DOHH2 (cell line): Measurements from ENCODE around the gene RRP1B.
"Not testable (repeated sequence)": the region's sequence is repeated elsewhere in the genome, so short reads cannot be mapped to it uniquely, and the experiment has no call there.

ENCODE experiments used
- H3F3A ChIP-seq: fragments of 200-600 bp; sonication (generic), shearing (Covaris generic); 2 replicates; pipeline ENCODE4 v1.6.0; 2016; ENCODE audit warnings: antibody characterized with exemption, mild to moderate bottlenecking; ENCODE audit not compliant: control insufficient read depth, insufficient read depth
- H3K27ac ChIP-seq: fragments of 200-600 bp; sonication (generic); 2 replicates; pipeline ENCODE4 v1.5.1; 2014; ENCODE audit warnings: low read depth, mild to moderate bottlenecking, low read length, moderate library complexity
- H3K27me3 ChIP-seq: fragments of 200-600 bp; sonication (generic); 2 replicates; pipeline ENCODE4 v1.6.1; 2014; ENCODE audit warnings: mild to moderate bottlenecking, low read length, mixed read lengths; ENCODE audit not compliant: control insufficient read depth
- H3K36me3 ChIP-seq: fragments of 200-600 bp; sonication (generic); 2 replicates; pipeline ENCODE4 v1.6.1; 2014; ENCODE audit warnings: mild to moderate bottlenecking, low read length, moderate library complexity, mixed read lengths; ENCODE audit not compliant: control insufficient read depth
- H3K4me1 ChIP-seq: fragments of 200-600 bp; sonication (generic); 2 replicates; pipeline ENCODE4 v1.6.1; 2014; ENCODE audit warnings: mild to moderate bottlenecking, low read length, mixed read lengths; ENCODE audit not compliant: control insufficient read depth
- H3K4me2 ChIP-seq: fragments of 200-600 bp; sonication (generic); 2 replicates; pipeline ENCODE4 v1.6.0; 2014; ENCODE audit warnings: mild to moderate bottlenecking, low read length, moderate library complexity
- H3K4me3 ChIP-seq: fragments of 200-600 bp; sonication (generic); 2 replicates; pipeline ENCODE4 v1.5.1; 2014; ENCODE audit warnings: mild to moderate bottlenecking, low read length, mixed read lengths
- H3K79me2 ChIP-seq: fragments of 200-600 bp; sonication (generic); 2 replicates; pipeline ENCODE4 v1.6.1; 2014; ENCODE audit warnings: mild to moderate bottlenecking, low read length, mixed read lengths; ENCODE audit not compliant: control insufficient read depth
- H3K9me2 ChIP-seq: fragments of 200-600 bp; sonication (generic); replicated peaks from 2 replicates; pipeline ENCODE4 v1.6.1; 2014; ENCODE audit warnings: mild to moderate bottlenecking, low read length, mixed read lengths; ENCODE audit not compliant: control insufficient read depth
- H3K9me3 ChIP-seq: fragments of 200-600 bp; sonication (generic); 2 replicates; pipeline ENCODE4 v1.6.1; 2014; ENCODE audit warnings: antibody characterized with exemption, low read length, mixed read lengths; ENCODE audit not compliant: control insufficient read depth, insufficient read depth
- H4K20me1 ChIP-seq: fragments of 200-600 bp; sonication (generic); 2 replicates; pipeline ENCODE4 v1.6.0; 2014; ENCODE audit warnings: low read depth, mild to moderate bottlenecking, antibody characterized with exemption, low read length, moderate library complexity; ENCODE audit not compliant: control insufficient read depth, insufficient read depth
- EZH2phosphoT487 ChIP-seq: fragments of 200-600 bp; sonication (generic); IDR thresholded peaks from 2 replicates; pipeline ENCODE4 v1.6.1; 2017; ENCODE audit warnings: borderline replicate concordance, mild to moderate bottlenecking, antibody characterized with exemption, low read length, moderate library complexity, mixed read lengths
- TF ChIP-seq, protein P1 (sequence below): fragments of 200-600 bp; sonication (generic); IDR thresholded peaks from one replicate; pipeline ENCODE4 v1.5.1; 2014; ENCODE audit warnings: antibody characterized with exemption, mild to moderate bottlenecking, low read depth, low read length; ENCODE audit not compliant: poor library complexity, severe bottlenecking

RRP1B gene

DNA sequence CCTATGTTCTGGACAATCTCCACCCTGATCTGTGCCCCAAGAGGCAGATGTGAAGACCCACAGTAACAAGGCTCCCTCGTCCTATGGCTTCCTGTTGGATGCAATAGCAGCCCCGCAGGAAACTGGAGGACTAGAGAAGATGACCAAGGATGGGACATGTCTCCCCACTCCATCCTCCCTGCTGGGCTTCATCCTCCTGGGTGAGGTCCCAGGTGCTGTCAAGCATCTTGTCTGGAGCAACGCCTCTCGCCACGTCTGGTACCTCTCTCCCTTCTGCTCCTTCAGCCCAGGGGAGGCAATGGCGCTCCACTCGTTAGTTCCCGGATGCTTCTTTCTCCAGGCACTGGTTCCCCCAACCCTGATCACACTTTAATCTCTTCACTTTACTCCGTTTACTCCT is 11.2 kb upstream of the RRP1B start:
- Histone ChIP-seq H3K27ac (no peak overlapping the region), H3K79me2 (no peaks in the 10 kb centered on the region), H3K9me3 (no peaks in the 10 kb centered on the region), H3K4me1 (peaks cover 15% of the 10 kb centered on the region), H3K9me2 (no peaks in the 10 kb centered on the region), H3K4me2 (no peak overlapping the region), H3K27me3 (no peaks in the 10 kb centered on the region), H3K4me3 (no peak overlapping the region), H3K36me3 (no peaks in the 10 kb centered on the region), H3F3A (no peaks in the 10 kb centered on the region), H4K20me1 (no peaks in the 10 kb centered on the region)
- TF ChIP-seq, protein P1, sequence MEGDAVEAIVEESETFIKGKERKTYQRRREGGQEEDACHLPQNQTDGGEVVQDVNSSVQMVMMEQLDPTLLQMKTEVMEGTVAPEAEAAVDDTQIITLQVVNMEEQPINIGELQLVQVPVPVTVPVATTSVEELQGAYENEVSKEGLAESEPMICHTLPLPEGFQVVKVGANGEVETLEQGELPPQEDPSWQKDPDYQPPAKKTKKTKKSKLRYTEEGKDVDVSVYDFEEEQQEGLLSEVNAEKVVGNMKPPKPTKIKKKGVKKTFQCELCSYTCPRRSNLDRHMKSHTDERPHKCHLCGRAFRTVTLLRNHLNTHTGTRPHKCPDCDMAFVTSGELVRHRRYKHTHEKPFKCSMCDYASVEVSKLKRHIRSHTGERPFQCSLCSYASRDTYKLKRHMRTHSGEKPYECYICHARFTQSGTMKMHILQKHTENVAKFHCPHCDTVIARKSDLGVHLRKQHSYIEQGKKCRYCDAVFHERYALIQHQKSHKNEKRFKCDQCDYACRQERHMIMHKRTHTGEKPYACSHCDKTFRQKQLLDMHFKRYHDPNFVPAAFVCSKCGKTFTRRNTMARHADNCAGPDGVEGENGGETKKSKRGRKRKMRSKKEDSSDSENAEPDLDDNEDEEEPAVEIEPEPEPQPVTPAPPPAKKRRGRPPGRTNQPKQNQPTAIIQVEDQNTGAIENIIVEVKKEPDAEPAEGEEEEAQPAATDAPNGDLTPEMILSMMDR = no peak
- TF ChIP-seq EZH2phosphoT487 = no peak

DNA sequence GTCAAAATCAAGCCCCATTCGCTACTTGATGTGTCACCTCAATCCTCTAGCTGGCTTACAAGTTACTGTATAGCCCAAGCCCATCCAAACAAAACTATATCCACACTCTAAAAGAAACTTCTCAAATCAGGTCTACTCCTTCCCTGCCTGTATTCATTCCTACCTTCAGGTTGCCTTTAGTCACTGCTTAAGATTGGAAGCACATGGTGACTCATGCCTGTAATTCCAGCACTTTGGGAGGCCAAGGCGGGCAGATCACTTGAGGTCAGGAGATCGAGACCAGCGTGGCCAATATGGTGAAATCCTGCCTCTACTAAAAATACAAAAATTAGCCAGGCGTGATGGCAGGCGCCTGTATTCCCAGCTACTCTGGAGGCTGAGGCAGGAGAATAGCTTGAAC is 7.4 kb upstream of the RRP1B start:
- not testable (repeated sequence) for H3K4me3 ChIP-seq, H3K36me3 ChIP-seq, H3F3A ChIP-seq, H3K9me3 ChIP-seq, H3K4me1 ChIP-seq, H3K4me2 ChIP-seq, H3K9me2 ChIP-seq, H3K27me3 ChIP-seq, H3K27ac ChIP-seq, H3K79me2 ChIP-seq, H4K20me1 ChIP-seq

DNA sequence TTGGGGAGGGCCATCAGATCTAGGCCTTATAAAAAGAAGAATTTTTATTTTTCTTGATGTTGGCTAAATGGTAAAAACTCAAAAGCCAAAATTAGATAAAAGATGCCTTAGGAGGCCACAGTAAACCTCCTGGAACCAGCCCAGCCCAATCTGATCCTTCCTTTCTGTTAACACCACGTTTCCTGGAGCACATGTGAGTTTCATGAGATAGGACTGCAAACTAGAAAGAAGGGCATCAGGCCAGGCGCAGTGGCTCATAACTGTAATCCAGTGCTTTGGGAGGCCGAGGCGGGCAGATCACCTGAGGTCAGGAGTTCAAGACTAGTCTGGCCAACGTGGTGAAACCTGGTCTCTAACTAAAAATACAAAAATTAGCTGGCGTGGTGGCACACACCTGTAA is 6.7 kb upstream of the RRP1B start:
- Histone ChIP-seq H4K20me1 (no peaks in the 10 kb centered on the region), H3K27ac (no peak overlapping the region), H3K9me3 (no peaks in the 10 kb centered on the region), H3K27me3 (no peaks in the 10 kb centered on the region), H3K36me3 (no peaks in the 10 kb centered on the region), H3K4me3 (no peak overlapping the region), H3K4me2 (no peak overlapping the region), H3K4me1 (no peaks in the 10 kb centered on the region), H3K9me2 (no peaks in the 10 kb centered on the region), H3F3A (peaks cover 5% of the 10 kb centered on the region; the same call in 1 of the 2 replicates), H3K79me2 (no peaks in the 10 kb centered on the region)
- TF ChIP-seq EZH2phosphoT487 = no peak
- TF ChIP-seq, protein P1 = no peak

DNA sequence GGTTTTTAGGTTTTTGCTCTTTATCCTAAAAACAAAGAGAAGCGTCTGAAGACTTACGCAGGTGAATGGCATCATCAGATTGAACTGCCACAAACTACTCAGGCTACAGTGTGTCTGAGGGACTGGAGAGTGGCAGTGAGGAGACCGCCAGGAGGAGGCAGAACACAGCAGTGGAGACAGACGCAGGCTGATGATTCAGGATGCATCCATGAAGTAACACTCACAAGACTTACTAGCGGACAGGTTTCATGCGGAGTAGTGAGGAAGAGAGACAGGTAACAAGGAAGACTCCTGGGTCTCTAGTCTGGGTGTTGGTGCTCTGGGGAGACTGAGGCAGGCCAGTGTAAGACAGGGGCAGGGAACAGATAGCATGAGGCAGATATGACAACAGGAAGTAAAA is 5.7 kb upstream of the RRP1B start:
- H3K36me3 ChIP-seq = no peaks in the 10 kb centered on the region
- no peak overlapping the region for H3K27ac ChIP-seq
- no peaks in the 10 kb centered on the region for H3K9me2 ChIP-seq
- no peaks in the 10 kb centered on the region for H4K20me1 ChIP-seq
- H3K4me3 ChIP-seq = no peak overlapping the region
- H3K27me3 ChIP-seq = no peaks in the 10 kb centered on the region
- H3K9me3 ChIP-seq = no peaks in the 10 kb centered on the region
- peaks cover under 1% of the 10 kb centered on the region for H3K79me2 ChIP-seq
- H3K4me1 ChIP-seq = peaks cover 2% of the 10 kb centered on the region
- peaks cover 5% of the 10 kb centered on the region; the same call in 1 of the 2 replicates for H3F3A ChIP-seq
- no peak for TF ChIP-seq EZH2phosphoT487
- TF ChIP-seq, protein P1 = no peak
- H3K4me2 ChIP-seq = no peak overlapping the region
